Fibroblast of pulmonary artery (primary cell): Measurements from ENCODE around the gene ASXL2.

ENCODE experiments used
- DNase-seq: peaks from one replicate; pipeline ENCODE4 v3.0.0-alpha.2; 2010; ENCODE audit warnings: low read depth
- H3K4me3 ChIP-seq: replicated peaks from 2 replicates; pipeline ENCODE4 v1.5.1; 2011; ENCODE audit warnings: low read depth, mild to moderate bottlenecking, control low read depth, low read length, moderate library complexity
- TF ChIP-seq, protein P1 (sequence below): IDR thresholded peaks from 2 replicates; pipeline ENCODE4 v1.5.1; 2011; ENCODE audit warnings: mild to moderate bottlenecking, control low read depth, low read length, inconsistent platforms; ENCODE audit errors: missing control alignments

Gene ASXL2

DNA sequence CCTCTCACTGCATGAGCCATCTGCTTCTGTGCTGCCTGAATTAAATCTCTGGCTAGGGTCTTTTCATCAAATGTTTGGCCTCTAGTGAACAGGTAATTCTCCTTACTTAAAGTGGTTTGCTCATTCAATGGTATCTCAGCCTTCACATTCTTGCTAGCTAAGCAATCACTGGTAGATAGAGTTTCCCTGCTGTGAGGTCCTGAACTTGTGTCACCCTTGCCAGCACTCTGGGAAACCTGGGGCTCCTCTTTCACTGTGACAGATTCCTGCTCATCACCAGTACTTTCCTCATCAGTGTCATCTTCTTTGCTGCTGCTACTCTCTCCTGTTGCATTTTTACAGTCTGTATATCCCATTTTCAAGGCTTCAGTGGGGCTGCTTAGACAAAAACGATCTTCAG is 135.8 kb downstream of the ASXL2 start:
- TF ChIP-seq, protein P1, sequence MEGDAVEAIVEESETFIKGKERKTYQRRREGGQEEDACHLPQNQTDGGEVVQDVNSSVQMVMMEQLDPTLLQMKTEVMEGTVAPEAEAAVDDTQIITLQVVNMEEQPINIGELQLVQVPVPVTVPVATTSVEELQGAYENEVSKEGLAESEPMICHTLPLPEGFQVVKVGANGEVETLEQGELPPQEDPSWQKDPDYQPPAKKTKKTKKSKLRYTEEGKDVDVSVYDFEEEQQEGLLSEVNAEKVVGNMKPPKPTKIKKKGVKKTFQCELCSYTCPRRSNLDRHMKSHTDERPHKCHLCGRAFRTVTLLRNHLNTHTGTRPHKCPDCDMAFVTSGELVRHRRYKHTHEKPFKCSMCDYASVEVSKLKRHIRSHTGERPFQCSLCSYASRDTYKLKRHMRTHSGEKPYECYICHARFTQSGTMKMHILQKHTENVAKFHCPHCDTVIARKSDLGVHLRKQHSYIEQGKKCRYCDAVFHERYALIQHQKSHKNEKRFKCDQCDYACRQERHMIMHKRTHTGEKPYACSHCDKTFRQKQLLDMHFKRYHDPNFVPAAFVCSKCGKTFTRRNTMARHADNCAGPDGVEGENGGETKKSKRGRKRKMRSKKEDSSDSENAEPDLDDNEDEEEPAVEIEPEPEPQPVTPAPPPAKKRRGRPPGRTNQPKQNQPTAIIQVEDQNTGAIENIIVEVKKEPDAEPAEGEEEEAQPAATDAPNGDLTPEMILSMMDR = no peak
- no peak overlapping the region for H3K4me3 ChIP-seq
- no peak for DNase-seq

DNA sequence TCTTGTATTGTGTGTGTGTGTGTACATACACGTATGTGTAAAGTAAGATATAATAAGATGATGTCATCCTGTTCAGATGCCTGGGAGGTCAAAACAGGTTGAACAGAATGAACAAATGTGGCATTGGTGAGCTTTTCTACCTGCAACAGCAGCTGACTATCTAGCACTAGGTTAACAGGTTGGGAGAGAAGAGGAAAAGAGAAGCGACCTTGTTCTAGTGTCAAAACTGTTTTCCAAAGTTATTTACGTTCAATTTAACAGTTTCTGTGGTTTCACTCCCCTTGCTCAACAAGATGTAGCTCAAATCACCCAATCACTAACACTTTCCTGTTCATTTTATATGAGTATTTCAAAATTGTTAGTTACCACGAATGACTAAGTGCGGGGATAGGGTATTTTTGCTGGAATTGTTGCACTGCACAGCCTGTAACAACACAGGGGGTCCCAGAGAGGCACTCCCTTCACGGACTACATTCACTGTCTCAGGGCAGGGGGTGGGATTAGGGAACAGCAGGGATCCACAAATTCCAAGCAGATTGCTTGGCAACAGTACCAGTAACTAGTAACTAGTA is 137.4 kb downstream of the ASXL2 start:
- H3K4me3 ChIP-seq = no peak overlapping the region
- TF ChIP-seq, protein P1 = no peak
- DNase-seq = no peak

DNA sequence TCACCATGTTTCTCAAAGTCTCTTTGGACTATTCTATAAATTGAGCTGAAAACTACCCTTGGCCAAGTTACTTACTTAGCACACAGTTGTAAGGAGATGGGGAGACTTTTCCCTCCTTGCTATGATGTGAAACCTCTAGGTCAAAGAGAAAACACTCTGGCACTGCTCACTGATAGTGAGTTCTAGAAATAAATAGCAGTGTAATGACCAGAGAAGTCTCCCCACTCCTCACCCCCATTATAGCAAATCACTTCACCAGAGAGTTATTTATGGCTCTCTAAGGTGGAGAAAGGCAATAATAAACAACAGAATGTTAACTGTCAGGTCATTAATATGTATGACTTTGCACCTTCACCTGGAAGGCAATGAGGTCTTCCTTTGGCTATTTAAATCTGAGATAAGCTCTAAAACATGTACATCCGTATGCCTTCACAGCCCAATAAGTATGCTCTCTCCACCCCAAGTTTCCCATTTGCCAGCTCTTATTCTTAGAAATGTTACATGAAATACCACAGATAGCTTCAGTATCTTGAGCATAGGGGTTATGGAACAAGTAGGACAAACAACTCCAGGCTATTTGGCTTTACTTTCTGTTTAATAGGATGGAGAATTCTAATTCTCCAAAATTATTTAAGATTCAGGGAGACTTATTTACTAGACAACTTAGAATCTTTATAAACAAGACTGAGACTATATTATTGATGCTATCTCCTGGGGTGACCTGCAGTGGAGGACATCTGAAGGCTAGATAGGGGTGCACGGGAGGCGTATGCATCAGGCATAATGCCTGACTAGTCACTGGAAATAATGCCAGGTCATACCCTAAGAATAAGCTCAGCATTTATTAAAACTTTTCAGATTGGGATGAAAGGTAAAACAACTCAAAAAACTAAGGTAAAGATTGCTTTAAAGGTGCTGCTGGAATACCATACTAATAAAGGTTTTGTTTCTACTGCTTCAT is 139.6 kb downstream of the ASXL2 start:
- TF ChIP-seq, protein P1 = no peak
- no peak for DNase-seq
- no peak overlapping the region for H3K4me3 ChIP-seq

DNA sequence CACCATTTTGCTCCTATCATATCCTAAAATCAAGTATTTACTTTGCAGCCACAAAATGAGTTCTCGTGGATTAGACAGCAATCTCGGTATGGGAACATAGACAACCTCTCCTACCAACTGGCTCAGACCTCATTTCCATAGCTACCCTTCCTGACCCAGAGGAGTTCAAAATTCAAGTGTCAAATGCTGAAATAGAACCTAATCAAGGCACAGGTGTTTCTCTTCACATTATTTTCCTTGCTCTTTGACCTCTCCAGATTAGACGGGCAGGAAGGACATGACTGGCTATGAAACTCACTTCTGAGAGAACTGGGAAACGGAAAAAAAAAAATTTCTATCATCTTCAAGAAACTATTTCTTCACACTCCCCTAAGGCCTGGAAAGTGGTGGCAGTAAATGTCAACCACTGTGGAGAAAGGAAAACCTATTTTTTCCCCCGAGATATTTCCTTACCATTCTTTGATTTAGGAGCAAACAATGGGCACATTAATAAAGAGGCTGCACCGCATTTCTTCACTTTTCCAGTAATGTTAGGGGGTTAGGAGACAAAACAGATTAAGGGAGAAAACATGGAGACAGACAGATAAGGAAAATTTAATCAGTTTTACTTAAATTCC is 141.3 kb downstream of the ASXL2 start:
- H3K4me3 ChIP-seq = no peak overlapping the region

DNA sequence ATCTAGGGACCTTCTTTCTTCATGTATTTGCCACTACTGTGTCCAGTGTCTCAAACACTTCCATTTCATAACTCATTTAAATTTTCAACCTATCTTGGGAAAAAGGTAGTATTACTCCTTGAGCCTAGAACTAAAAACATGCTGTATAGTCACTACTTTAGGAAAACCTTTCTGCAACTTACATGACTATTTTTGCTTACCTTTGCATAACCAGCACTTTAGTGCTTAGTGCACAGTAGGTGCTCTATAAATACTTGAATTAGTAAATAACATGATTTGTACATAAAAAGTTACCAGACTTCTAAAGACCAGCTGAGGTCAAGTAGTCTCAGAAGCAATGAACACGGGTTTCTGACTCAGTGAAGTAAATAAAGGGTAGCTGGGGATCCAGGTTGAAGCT is 142.5 kb downstream of the ASXL2 start:
- H3K4me3 ChIP-seq = no peak overlapping the region
- no peak for DNase-seq
- TF ChIP-seq, protein P1 = no peak

More for the DNA sequence above, 141.3 kb downstream of the ASXL2 start:
- no peak for DNase-seq
- TF ChIP-seq, protein P1 = no peak

DNA sequence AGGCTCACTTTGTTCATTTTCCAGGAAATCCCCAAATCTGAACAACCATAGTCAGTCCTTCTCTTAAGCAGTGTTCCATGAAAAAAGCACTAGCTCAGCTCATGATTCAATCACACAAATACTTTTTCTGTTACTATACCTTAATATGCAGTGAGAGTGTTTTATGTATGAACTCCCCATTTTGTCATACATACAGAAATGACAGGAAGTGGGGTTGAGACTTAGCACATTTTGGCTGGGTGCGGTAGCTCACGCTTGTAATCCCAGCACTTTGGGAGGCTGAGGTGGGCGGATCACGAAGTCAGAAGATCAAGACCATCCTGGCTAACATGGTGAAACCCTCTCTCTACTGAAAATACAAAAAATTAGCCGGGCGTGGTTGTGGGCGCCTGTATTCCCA is 149.7 kb downstream of the ASXL2 start:
- H3K4me3 ChIP-seq = no peak overlapping the region
- DNase-seq = no peak
- TF ChIP-seq, protein P1 = no peak
